Measurements from ENCODE around the gene KLHL8.

The KLHL8 gene

GRCh38 chr4:87193958-87194675 lies 26.3 kb downstream of the KLHL8 start:
- TF ChIP-seq Cebpa-rat (IDR thresholded peaks at IDR 0.05) = no peak
- Histone ChIP-seq H3K4me2 (no peak overlapping the region), H3K27me3 (no peaks in the 10 kb centered on the region), H3K4me3 (no peak overlapping the region), H3K9me3 (replicated peaks in 1 of 11) (peaks cover 0 to 6% (median 0%) of the 10 kb centered on the region in 11 experiments; a peak in 5 of 22 replicates), H3K4me1 (no peaks in the 10 kb centered on the region), H3K36me3 (peaks cover 13 to 53% (median 31%) of the 10 kb centered on the region in 11 experiments; a peak in 20 of 22 replicates), H4K20me1 (peaks cover 5 to 56% (median 24%) of the 10 kb centered on the region in 11 experiments; a peak in 13 of 22 replicates), H3K27ac (no peak overlapping the region), H3K9ac (no peak overlapping the region)

GRCh38 chr4:87192145-87192919 lies 28.1 kb downstream of the KLHL8 start:
- no peaks in the 10 kb centered on the region for H3K27me3 ChIP-seq
- H3K36me3 ChIP-seq = peaks cover 13 to 48% (median 31%) of the 10 kb centered on the region in 11 experiments; a peak in 20 of 22 replicates
- no peak overlapping the region for H3K9ac ChIP-seq
- H3K4me3 ChIP-seq = no peak overlapping the region
- H3K27ac ChIP-seq = no peak overlapping the region
- no peak for TF ChIP-seq Cebpa-rat (IDR thresholded peaks at IDR 0.05)
- H4K20me1 ChIP-seq = peaks cover 3 to 40% (median 15%) of the 10 kb centered on the region in 11 experiments; a peak in 13 of 22 replicates
- peaks cover 0 to 6% (median 0%) of the 10 kb centered on the region in 11 experiments; a peak in 4 of 22 replicates for H3K9me3 ChIP-seq (replicated peaks in 1 of 11)
- no peak overlapping the region for H3K4me2 ChIP-seq
- H3K4me1 ChIP-seq = no peaks in the 10 kb centered on the region

- Histone ChIP-seq H4K20me1 (peaks cover 0 to 22% (median 1%) of the 10 kb centered on the region in 11 experiments; a peak in 7 of 22 replicates), H3K9ac (no peak overlapping the region), H3K27ac (no peak overlapping the region), H3K36me3 (peaks cover 13 to 52% (median 28%) of the 10 kb centered on the region in 11 experiments; a peak in 20 of 22 replicates), H3K9me3 (replicated peaks in 1 of 11) (peaks cover 0 to 6% (median 0%) of the 10 kb centered on the region in 11 experiments; a peak in 4 of 22 replicates), H3K4me2 (no peak overlapping the region), H3K4me1 (no peaks in the 10 kb centered on the region), H3K4me3 (no peak overlapping the region), H3K27me3 (no peaks in the 10 kb centered on the region)
- TF ChIP-seq Cebpa-rat (IDR thresholded peaks at IDR 0.05) = no peak
These were observed 31.5 kb downstream of the KLHL8 start for GRCh38 chr4:87188932-87189331.

- no peak overlapping the region for H3K4me2 ChIP-seq
- peaks cover 14 to 47% (median 28%) of the 10 kb centered on the region in 11 experiments; a peak in 20 of 22 replicates for H3K36me3 ChIP-seq
- no peak for TF ChIP-seq Cebpa-rat (IDR thresholded peaks at IDR 0.05)
- H4K20me1 ChIP-seq = peaks cover 0 to 22% (median 0%) of the 10 kb centered on the region in 11 experiments; a peak in 4 of 22 replicates
- no peak overlapping the region for H3K27ac ChIP-seq
- no peak overlapping the region for H3K9ac ChIP-seq
- no peak overlapping the region for H3K4me3 ChIP-seq
- peaks cover 0 to 6% (median 0%) of the 10 kb centered on the region in 11 experiments; a peak in 4 of 22 replicates for H3K9me3 ChIP-seq (replicated peaks in 1 of 11)
- H3K4me1 ChIP-seq = no peaks in the 10 kb centered on the region
- no peaks in the 10 kb centered on the region for H3K27me3 ChIP-seq
These were observed 32.4 kb downstream of the KLHL8 start for GRCh38 chr4:87188048-87188447.

- H3K4me2 ChIP-seq = no peak overlapping the region
- H3K9me3 ChIP-seq (replicated peaks in 1 of 11) = peaks cover 0 to 6% (median 0%) of the 10 kb centered on the region in 11 experiments; a peak in 4 of 22 replicates
- TF ChIP-seq Cebpa-rat (IDR thresholded peaks at IDR 0.05) = peak in 1 of 11 experiments; percentile 16; a peak in 1 of 22 replicates
- H3K27ac ChIP-seq = no peak overlapping the region
- H3K36me3 ChIP-seq = peaks cover 7 to 39% (median 23%) of the 10 kb centered on the region in 11 experiments; a peak in 14 of 22 replicates
- no peaks in the 10 kb centered on the region for H3K4me1 ChIP-seq
- H3K9ac ChIP-seq = no peak overlapping the region
- no peak overlapping the region for H3K4me3 ChIP-seq
- no peaks in the 10 kb centered on the region for H3K27me3 ChIP-seq
- peaks cover 0 to 11% (median 0%) of the 10 kb centered on the region in 11 experiments; a peak in 4 of 22 replicates for H4K20me1 ChIP-seq
These were observed 35.1 kb downstream of the KLHL8 start for GRCh38 chr4:87185146-87185870.

GRCh38 chr4:87180767-87181166 lies 39.7 kb downstream of the KLHL8 start:
- Histone ChIP-seq H3K4me2 (no peak overlapping the region), H3K9ac (no peak overlapping the region), H3K4me3 (no peak overlapping the region), H3K9me3 (replicated peaks in 1 of 11) (no peaks in the 10 kb centered on the region), H3K27me3 (no peaks in the 10 kb centered on the region), H4K20me1 (peaks cover 0 to 8% (median 0%) of the 10 kb centered on the region in 11 experiments; a peak in 2 of 22 replicates), H3K27ac (no peak overlapping the region), H3K36me3 (peaks cover 28 to 76% (median 42%) of the 10 kb centered on the region in 11 experiments), H3K4me1 (no peaks in the 10 kb centered on the region)
- TF ChIP-seq Cebpa-rat (IDR thresholded peaks at IDR 0.05) = no peak

- Histone ChIP-seq H3K9me3 (replicated peaks in 1 of 11) (no peaks in the 10 kb centered on the region), H3K9ac (no peak overlapping the region), H3K27me3 (no peaks in the 10 kb centered on the region), H3K27ac (no peak overlapping the region), H3K4me2 (no peak overlapping the region), H3K4me1 (no peaks in the 10 kb centered on the region), H3K4me3 (no peak overlapping the region), H4K20me1 (no peaks in the 10 kb centered on the region), H3K36me3 (peaks cover 28 to 78% (median 42%) of the 10 kb centered on the region in 11 experiments)
- TF ChIP-seq Cebpa-rat (IDR thresholded peaks at IDR 0.05) = no peak
These were observed 40.7 kb downstream of the KLHL8 start for GRCh38 chr4:87179751-87180150.

GRCh38 chr4:87174672-87175071 lies 45.7 kb downstream of the KLHL8 start:
- Histone ChIP-seq H3K4me2 (no peak overlapping the region), H3K4me3 (no peak overlapping the region), H3K36me3 (peaks cover 44 to 96% (median 64%) of the 10 kb centered on the region in 11 experiments), H3K9ac (no peak overlapping the region), H3K27me3 (no peaks in the 10 kb centered on the region), H3K9me3 (replicated peaks in 1 of 11) (no peaks in the 10 kb centered on the region), H3K4me1 (no peaks in the 10 kb centered on the region), H4K20me1 (no peaks in the 10 kb centered on the region), H3K27ac (no peak overlapping the region)
- no peak for TF ChIP-seq Cebpa-rat (IDR thresholded peaks at IDR 0.05)

All from BLaER1 treated with 17β-estradiol and CSF1 and Interleukin-3, amounts not matched to agents 10 nM and 100 nM (cell line).